ENCODE results near the gene DOCK8.
A peak's percentile ranks its signal among the peaks of the same experiment; 100 is the strongest.

The DOCK8 gene

GRCh38 chr9:469672-470551 is 255.2 kb downstream of the DOCK8 start:
- peak; percentile 78 for DNase-seq

DNA sequence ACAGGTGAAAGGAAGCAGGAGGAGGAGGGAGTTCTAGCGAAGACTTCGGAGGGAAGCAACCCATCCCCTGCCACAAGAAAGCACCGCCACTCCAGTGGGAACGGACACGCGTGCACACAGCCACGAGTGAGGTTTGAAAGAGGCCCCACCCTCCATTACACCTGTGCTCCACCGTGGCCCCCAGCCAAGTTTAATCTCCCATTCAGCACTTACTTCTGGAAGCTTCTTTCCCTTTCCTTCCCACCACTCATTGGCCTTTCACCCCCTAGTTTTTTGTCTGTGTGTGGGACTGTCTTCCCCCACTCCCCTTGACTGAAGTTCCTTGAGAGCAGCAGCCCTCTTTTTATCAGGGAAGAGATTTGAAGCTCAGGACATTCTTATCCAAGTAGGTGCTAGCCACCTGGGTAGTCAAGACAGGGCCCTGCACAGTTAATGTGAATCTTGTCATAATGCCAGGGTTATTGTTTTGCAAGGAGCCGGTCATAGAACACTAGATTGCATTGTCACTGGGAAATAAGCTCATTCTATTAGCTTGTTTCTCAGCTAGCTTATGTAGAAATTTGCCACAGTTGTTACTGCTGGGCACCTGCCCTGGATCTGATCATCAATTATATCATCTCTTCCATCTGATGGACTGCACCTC is 256.0 kb downstream of the DOCK8 start:
- no peak for DNase-seq

GRCh38 chr9:471320-471719 is 256.7 kb downstream of the DOCK8 start:
- DNase-seq, result no peak

DNA sequence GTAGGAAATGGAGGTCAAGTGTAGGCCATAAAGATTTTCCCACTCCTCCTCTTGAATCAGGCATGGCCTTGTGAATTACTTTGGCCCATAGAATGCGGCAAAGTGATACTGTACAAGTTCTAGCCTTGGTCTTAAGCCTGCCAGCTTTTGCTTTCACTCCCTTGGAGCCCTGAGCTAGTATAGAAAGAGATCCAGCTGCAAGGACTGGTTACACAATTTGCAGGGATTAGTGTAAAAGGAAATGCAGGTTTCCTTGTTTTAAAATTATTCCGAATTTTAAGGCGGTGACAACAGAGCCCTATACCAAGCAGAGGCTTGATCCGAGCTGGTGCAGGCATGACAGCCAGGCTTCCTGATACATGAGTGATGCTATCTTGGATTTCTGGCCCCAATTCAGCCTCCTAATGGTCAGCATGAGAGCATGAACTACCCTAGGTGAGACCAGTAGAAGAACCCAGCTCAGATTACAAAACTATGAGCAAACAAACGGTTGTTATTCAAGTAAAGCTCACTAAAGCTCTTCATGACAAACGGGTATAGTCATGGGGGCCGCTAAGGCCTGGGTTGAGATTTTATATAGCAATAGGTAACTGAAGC is 257.9 kb downstream of the DOCK8 start:
- no peak for DNase-seq

GRCh38 chr9:477193-477592 is 262.5 kb downstream of the DOCK8 start:
- no peak for DNase-seq

DNA sequence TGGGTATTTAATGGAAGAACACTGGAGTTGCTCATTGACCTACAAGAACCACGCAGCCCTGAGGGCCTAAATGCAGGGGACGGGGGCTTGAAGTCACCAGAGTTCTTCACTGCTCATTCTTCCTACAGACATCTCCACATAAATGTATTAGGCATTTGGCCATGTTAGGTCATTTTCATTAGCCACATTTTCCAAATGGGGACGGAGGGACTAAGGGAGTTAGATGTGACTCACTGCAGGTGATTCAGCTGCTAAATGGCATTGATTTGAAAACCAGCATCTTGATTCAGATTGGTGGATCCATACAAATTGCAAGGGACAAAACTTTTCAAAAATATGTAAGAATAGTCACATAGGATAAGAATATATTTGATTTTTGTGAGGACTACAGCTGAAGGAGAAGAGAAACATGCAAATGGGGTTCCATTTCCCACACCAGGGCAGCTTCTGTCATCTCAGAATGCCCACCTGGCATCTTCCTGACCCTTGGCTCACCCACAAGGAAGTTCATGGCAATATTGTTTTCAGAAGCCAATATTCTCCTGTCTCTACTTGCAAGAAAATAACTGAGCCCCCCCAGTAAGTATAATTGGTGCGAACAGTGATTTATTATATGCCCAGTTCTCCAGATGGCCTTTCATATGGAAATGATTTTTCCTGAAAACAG is 264.8 kb downstream of the DOCK8 start:
- peak; percentile 45 for DNase-seq

- DNase-seq, result peak; percentile 72
Observed at GRCh38 chr9:479971-480350, 265.3 kb downstream of the DOCK8 start.

- no peak for DNase-seq
Observed at GRCh38 chr9:482739-483138, 268.1 kb downstream of the DOCK8 start.

DNA sequence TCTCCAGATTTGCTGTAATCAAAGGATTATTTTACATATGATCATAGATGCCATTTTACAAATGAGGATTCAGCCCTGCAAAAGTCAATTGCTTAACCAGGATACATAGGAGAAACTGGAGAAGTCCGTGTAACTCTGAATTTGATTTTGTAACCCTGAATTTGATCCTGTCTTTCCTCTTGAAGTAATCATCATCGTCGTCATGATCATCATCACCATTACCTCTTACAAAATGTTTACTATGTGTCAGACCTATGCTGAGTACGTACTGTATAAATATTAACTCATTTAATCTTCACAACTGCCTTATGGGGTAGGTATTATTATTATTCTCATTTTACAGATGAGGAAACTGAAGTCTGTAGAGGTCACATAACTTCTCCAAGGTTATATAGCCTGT is 271.5 kb downstream of the DOCK8 start:
- DNase-seq, result no peak

DNA sequence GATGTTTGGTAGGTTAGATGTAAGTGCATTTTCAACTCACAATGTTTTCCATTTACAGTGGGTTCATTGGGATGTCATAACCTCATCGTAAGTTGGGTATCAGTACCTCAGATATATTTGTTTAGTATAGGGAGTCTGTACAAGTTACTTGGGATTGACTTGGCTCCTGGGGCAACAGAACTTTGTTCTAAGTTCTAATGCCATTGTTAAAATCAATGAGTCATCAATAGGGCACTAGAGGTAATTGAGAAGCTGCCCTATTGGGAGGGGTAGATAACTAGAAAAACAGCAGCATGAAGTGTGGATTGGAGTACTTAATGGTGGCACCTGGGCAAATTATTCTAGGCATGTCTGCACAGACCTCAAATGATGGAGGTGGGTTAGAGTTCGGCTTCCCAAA is 272.8 kb downstream of the DOCK8 start:
- no peak for DNase-seq

DNA sequence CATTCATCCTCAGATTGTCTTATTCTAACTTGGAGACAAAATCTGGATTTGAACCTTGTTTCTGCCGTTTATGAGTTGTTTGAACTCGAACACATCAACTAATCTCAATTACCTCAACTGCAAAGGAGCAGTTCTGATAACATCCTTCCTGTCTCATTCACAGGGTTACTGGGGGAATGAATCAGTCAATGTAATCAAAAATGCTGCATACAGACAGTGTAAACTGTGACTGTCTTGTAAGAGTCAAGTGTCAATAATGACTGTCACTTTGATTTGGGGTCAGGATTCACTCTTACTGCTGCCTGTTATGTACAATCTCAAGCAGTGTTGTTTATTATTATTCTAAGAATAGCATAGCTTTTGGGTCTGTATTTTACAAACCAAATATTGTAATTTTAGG is 273.8 kb downstream of the DOCK8 start:
- DNase-seq, result no peak

DNA sequence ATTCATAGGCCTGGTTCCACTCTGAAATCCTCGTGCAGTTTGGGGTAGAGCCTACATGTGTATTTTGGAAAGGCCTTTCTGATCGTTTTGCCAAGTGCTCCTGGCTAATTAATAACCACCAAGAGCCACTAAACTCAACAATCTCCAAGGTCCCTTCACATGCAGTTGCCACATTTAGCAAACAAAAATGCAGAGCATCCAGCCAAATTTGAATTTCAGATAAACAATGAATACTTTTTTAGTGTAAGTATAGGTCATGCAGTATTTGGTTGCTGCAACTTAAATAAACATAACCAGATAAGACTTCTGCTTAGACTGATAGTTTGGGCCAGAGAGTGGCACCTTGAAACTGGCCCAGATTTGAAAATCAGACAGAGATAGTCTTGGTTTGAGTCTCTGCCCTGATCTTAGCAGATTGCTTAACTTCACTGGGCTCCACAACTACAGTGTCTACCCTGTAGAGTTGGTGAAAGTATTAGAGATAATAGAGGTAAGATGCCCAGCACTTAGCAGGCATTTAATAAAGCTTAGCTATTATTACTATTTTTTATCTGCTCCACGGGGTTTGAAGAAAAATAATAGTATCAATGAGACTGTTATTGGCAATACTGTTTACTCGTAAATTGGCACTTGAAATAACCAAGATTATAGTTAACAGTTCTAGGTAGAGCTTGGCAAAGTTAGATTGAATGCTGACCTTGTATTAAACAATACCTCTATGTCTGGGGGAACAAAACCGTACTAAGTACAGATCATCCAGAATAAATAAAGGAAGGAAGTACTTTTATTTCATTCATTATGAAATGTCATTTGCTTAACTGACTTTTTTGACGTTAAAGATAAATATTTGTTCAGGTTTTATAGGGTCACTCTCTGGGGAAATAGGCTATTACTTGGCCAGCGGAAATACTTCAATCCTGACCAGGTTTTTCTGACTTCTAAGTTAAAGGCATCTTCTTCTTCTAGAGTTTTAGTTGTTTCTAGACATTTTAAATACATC is 274.8 kb downstream of the DOCK8 start:
- no peak for DNase-seq

DNA sequence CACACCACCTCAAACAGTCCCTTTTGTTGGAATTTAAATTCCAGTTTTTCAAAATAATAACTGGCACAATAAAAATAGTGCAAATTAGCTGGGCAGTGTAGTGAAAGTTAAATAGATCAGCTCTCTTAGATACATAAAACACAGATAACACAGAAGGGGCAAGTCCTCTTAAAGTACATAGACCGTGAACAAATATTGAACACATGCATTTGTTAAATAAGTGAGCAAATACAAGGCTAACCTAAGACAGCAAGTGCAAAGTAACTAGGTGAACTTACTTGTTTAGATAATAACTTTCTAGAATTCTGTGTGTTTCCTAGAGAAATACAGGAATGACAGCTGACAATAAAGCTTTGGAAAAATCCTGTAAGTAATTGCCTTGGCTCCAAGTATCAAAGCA is 280.1 kb downstream of the DOCK8 start:
- DNase-seq, result no peak

- no peak for DNase-seq
Observed at GRCh38 chr9:495739-496138, 281.1 kb downstream of the DOCK8 start.

- DNase-seq, result no peak
Observed at GRCh38 chr9:503326-503725, 288.7 kb downstream of the DOCK8 start.

DNA sequence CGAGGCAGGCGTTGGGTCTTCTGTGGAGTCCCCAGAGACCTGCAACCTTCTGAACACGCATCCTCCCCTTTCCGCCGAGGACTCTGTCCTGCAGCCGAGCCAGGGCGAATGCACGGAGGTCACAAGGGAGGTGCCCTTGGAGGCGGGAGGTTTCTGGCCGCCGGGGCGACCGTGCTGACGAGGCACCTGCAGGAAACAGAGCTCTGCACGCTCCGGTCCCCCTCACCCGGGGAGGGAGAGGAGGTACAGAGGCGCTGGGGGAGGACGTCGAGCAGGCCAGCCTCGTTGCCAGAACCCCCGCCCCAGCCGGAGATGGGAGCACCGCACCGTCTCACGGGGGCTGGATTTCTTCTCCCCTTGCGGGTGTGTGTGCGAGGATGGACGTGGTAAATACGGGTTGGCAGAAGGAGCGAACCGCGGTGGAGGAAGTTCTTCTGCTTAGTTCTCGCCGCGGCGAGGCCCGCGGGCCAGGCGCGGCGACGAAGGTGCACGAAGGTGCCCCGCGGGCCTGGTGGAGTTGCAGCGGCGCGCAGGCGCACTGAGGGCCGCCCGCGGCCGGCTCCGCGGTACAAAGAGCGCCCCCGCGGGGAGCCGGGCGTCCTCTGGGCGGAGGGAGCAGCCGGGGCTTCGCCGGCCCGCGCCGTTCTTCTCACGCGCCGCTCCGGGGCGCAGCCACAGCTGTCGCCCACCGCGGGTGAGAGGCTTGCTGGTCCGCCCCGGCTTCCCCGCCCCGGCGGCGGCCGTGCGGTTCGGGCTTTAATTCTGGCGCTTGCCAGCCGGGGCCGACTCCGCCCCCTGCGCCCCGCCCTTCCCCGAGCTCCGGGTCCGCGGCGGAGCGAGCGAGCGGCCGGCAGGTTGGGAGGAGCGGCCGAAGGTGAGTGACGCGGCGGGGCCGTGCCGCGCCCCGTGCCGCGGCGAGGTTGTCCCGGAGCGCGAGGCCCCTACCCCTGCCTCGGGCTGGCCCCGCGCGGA is 289.5 kb downstream of the DOCK8 start, which contains the start of gene KANK1:
Gene KANK1, plus strand, starts transcription at position 815 of the 972 bp plus-strand sequence.
- DNase-seq, result peak; percentile 88

DNA sequence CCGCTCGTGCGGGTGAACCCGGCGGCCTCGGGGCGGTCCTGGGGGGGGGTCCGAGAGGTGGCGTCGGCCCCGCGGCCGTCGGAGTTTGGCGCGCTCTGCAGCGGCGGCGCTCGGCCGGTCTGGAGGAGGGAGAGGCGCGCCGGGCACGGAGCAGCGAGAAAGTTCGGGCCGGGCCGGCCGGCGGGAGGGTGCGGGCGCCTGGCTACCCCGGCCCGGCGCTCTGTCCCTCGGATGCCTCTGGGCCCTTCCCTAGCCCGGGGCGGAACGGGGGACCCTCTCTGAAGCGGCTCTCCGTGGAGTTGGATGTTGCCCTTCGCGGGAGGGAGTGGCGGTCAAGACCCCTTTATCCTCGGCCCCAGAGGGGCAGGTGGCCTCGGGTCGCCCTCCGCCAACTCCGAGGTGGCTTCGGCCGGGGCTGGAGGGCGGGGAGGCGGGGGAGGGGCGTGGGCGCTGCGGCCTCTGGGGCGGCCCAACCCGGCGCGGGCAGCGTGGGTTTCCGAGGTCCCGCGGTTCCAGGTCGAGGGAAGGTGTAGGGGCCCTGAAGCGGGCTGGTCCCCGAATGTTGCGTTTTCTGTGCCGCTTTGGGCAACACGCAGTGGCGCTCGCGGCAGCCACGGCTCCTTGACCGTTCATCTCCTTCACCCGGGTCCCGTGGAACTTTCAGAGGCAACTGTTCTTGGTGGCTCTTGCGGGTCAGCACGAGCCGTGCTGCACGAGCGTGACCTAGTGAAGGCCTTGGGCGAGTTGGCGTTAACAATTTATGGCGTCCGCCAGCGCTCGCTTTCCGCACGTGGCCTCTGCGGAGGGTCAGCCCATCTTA is 290.5 kb downstream of the DOCK8 start:
- DNase-seq, result no peak

- DNase-seq, result no peak
Observed at GRCh38 chr9:505741-506059, 291.0 kb downstream of the DOCK8 start.

DNA sequence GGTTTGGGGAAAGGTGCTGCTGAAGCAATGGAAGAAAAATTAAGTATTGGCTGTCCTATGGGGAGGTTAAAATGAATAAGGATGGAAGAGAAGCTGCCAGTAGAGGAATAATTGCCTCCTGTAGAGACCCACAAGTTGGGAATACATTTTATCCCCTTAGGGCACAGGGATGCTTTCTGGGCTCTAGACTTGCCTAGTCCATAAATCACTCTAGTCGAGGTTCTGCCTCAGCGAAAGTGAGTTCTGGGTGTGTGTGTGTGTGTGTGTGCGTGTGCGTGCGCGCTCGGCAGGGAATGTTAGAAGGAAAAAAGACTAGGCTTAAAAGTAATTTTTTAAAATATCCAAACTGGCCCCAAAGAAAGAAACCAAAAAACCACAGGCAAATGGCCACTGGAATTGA is 291.6 kb downstream of the DOCK8 start:
- peak; percentile 13 for DNase-seq

DNA sequence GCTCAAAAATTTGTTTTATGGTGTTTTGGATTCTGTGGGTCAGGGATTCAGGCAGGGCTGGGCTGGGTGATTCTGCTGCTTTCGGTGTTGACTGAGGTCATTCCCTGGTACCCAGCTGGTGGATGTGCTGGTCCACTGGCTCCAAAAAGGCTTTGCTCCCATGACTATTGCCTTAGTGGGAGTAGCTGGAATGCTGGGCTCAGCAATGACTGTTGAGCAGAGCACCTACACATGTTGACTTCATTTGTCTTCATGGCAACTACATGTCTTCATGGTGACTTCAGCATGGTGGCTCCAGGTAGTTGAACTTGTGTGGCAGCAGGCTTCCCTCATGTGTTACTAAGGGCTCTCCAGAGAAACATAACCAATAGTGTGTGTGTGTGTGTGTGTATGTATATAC is 297.2 kb downstream of the DOCK8 start:
- DNase-seq, result peak; percentile 25

Data from kidney glomerular epithelial cell (primary cell).